Adrenal gland (tissue), 5 donors: Measurements from ENCODE around the gene NFATC3.

Experiments
- CTCF ChIP-seq, 6 experiments: fragments of 450-650 bp in 4 of 6; fragments of 200-600 bp in 2 of 6; sonication (generic) in 1 of 6; IDR thresholded peaks; 1 replicate in 5 of 6; 2 replicates in 1 of 6; pipeline versions ENCODE4 v1.5.1 to v1.8.0; 2016 to 2021; ENCODE audit warnings: antibody characterized with exemption in 6 of 6, mild to moderate bottlenecking in 2 of 6, moderate library complexity in 1 of 6
- POLR2A ChIP-seq, 2 donors: fragments of 450-650 bp; IDR thresholded peaks; one replicate each; pipeline ENCODE4 v1.6.1; 2017; ENCODE audit warnings: antibody characterized with exemption in 2 of 2, mild to moderate bottlenecking in 2 of 2, moderate library complexity in 1 of 2
- donor health status: DM: no; HTN: no; CAD: no.

DNA sequence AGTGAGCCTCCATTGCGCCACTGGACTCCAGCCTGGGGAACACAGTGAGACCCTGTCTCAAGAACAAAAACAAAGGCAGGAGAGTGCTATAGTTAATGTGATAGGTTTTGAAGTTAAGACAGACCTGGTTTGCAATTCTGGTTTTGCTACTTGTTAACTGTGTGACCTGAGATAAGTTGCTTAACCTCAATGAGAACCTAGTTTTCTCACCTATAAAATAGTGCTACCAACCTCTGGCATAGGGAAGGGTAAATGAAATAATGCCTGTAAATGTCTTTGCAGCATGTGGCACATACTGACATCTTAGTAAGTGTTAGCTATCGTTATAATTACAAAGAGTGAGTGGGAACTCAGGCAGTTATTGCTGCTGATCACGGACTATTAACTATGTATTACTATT lies 29.8 kb upstream of the NFATC3 start:
- TF ChIP-seq CTCF (IDR thresholded peaks at IDR 0.05), result no peak
- no peak for TF ChIP-seq POLR2A (IDR thresholded peaks at IDR 0.05)
